HEK293T (cell line): Measurements from ENCODE around the gene QPCT.

ENCODE experiments used
- CTCF ChIA-PET: fragments of 350-600 bp; formaldehyde crosslinking; extraction: SDS; loops from one replicate; lab custom pipeline; 2021; ENCODE audit warnings: antibody characterized with exemption, inconsistent platforms; lab: Yijun Ruan, JAX
- POLR2A ChIA-PET: fragments of 350-600 bp; formaldehyde crosslinking; extraction: SDS; loops from one replicate; lab custom pipeline; 2020; ENCODE audit warnings: antibody characterized with exemption, inconsistent platforms; lab: Yijun Ruan, JAX
- DNase-seq: peaks from one replicate; pipeline ENCODE4 v3.0.0; 2012; ENCODE audit warnings: mixed read lengths; ENCODE audit errors: extremely low spot score
- ARNT ChIP-seq: fragments of 450-650 bp; IDR thresholded peaks from 2 replicates; pipeline ENCODE4 v1.6.1; 2017; ENCODE audit warnings: mild to moderate bottlenecking
- BHLHE40 ChIP-seq: fragments of 450-650 bp; IDR thresholded peaks from 2 replicates; pipeline ENCODE4 v1.6.1; 2016; ENCODE audit warnings: mild to moderate bottlenecking, moderate library complexity, borderline replicate concordance
- CTBP1 ChIP-seq: fragments of 450-650 bp; IDR thresholded peaks from 2 replicates; pipeline ENCODE4 v1.6.1; 2016; ENCODE audit warnings: borderline replicate concordance
- ELF4 ChIP-seq: fragments of 450-650 bp; IDR thresholded peaks from 2 replicates; pipeline ENCODE4 v1.6.1; 2017; ENCODE audit warnings: antibody characterized with exemption
- FOXA1 ChIP-seq: fragments of 450-650 bp; IDR thresholded peaks from 2 replicates; pipeline ENCODE4 v1.6.1; 2016; ENCODE audit warnings: mild to moderate bottlenecking
- FOXK2 ChIP-seq: fragments of 450-650 bp; IDR thresholded peaks from 2 replicates; pipeline ENCODE4 v1.6.1; 2016; ENCODE audit warnings: mild to moderate bottlenecking
- FOXM1 ChIP-seq: fragments of 450-650 bp; IDR thresholded peaks from 2 replicates; pipeline ENCODE4 v1.6.1; 2017; ENCODE audit warnings: mild to moderate bottlenecking, borderline replicate concordance
- HDGF ChIP-seq: fragments of 450-650 bp; IDR thresholded peaks from 2 replicates; pipeline ENCODE4 v1.6.1; 2017; ENCODE audit warnings: antibody characterized with exemption, borderline replicate concordance
- L3MBTL2 ChIP-seq: fragments of 450-650 bp; conservative IDR thresholded peaks from 2 replicates; pipeline ENCODE4 v1.6.1; 2016; ENCODE audit warnings: mild to moderate bottlenecking
- LEF1 ChIP-seq: fragments of 450-650 bp; IDR thresholded peaks from 2 replicates; pipeline ENCODE4 v1.6.1; 2017; ENCODE audit warnings: mild to moderate bottlenecking, borderline replicate concordance
- NFRKB ChIP-seq: fragments of 450-650 bp; IDR thresholded peaks from 2 replicates; pipeline ENCODE4 v1.6.1; 2016; ENCODE audit warnings: mild to moderate bottlenecking, moderate library complexity
- PKNOX1 ChIP-seq: fragments of 450-650 bp; IDR thresholded peaks from 2 replicates; pipeline ENCODE4 v1.6.1; 2016
- SP1 ChIP-seq: fragments of 450-650 bp; IDR thresholded peaks from 2 replicates; pipeline ENCODE4 v1.6.1; 2017
- SUZ12 ChIP-seq: fragments of 450-650 bp; IDR thresholded peaks from 2 replicates; pipeline ENCODE4 v1.6.1; 2016; ENCODE audit warnings: mild to moderate bottlenecking
- TARDBP ChIP-seq: fragments of 450-650 bp; IDR thresholded peaks from 2 replicates; pipeline ENCODE4 v1.6.1; 2016
- ZNF384 ChIP-seq: fragments of 450-650 bp; IDR thresholded peaks from 2 replicates; pipeline ENCODE4 v1.6.1; 2016

QPCT gene

DNA sequence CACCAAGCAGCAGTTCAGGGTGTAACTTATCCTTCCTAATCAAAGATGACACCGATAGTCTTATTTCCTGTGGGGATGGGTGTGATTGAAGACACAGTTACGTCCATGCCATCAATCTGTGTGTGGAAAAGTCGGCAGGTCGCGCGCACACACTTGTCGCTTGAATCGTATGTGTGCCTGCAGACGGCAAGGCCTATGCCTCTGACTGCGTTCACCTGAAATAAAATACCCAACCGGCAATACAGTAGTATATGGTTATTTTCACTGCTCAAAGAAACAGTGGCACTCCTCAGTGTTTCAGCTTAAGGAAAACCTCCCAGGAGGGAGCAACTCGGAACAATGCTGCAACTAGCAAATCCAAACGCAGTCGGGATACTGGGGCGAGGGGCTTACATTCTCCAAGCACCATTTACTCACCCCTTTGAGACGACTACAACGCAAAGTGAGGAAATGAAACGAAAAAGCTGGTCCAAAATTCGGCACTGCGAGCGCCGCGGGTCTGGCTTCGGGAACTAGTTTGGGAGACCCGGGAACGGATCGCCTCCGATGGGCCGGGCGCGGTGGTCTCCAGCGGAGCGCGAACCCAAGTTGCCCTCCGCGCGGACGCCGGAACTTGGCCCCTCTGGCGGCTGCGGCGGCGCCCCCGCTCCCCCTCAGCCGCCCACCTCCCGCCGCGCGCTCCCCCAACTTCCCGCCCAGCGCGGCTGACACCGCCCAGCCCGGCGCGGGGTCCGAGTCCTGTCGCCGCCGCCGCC is 20.5 kb upstream of the QPCT start:
- TF ChIP-seq SP1 (no peak), CTBP1 (no peak), ZNF384 (no peak), L3MBTL2 (no peak), PKNOX1 (0 out of 2 replicates have a peak, but pooled peaks have one; percentile 25), NFRKB (no peak), SUZ12 (no peak), FOXA1 (no peak)
- ChIA-PET CTCF (interaction anchor here (1.1 kb wide), 2 partner anchors 40 to 72 kb away, joined by 3 to 4 read pairs; no protein-coding TSS in a partner anchor), POLR2A (interaction anchor here (1.0 to 2.0 kb wide), 4 partner anchors 9 to 53 kb away, joined by 3 to 5 read pairs (median 4); no protein-coding TSS in a partner anchor)
- no peak for DNase-seq

DNA sequence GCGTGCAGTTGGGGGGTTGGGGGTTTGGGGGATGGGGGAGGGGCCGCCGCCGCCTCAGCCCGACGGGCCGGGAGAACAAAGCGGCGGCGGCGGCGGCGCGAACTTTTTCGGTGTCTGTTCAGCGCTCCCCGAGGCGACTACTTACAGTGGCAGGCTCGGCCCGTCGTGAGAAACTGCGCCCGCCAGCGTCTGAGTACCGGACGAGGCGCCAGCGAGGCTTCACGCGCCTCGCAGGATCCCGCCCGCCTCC is 20.0 kb upstream of the QPCT start:
- ChIA-PET CTCF (interaction anchor here (1.1 kb wide), 1 partner anchor 72 kb away, joined by 3 read pairs; no protein-coding TSS in a partner anchor), POLR2A (interaction anchor here (1.0 to 2.0 kb wide), 4 partner anchors 9 to 52 kb away, joined by 3 to 5 read pairs (median 4); no protein-coding TSS in a partner anchor)
- TF ChIP-seq L3MBTL2 (peak; percentile 57; the same call in 1 of the 2 replicates), ARNT (no peak), ELF4 (no peak), NFRKB (no peak), FOXM1 (no peak)
- DNase-seq = no peak

- POLR2A ChIA-PET = interaction anchor here (0.8 to 2.0 kb wide), 7 partner anchors 10 to 94 kb away, joined by 3 to 5 read pairs (median 3); partner anchors contain the start of genes CEBPZ and NDUFAF7
- peak; percentile 75 for DNase-seq
- CTCF ChIA-PET = interaction anchor here (1.2 kb wide), 1 partner anchor 18 kb away, joined by 5 read pairs; no protein-coding TSS in a partner anchor
- TF ChIP-seq CTBP1 = no peak
- peak; percentile 81 for TF ChIP-seq L3MBTL2
Observed at GRCh38 chr2:37324786-37325624, 19.4 kb upstream of the QPCT start, which contains the start of gene PRKD3. TSS of gene PRKD3 (minus strand) at chr2:37324833. CDS start at chr2:37316524, 8,309 bp downstream.

- no peak for TF ChIP-seq SP1
- no peak for TF ChIP-seq PKNOX1
- no peak for TF ChIP-seq NFRKB
- TF ChIP-seq LEF1 = no peak
- no peak for TF ChIP-seq TARDBP
- no peak for TF ChIP-seq HDGF
- TF ChIP-seq BHLHE40 = no peak
- no peak for TF ChIP-seq SUZ12
- TF ChIP-seq FOXK2 = no peak
- no peak for TF ChIP-seq FOXA1
- DNase-seq = no peak
- POLR2A ChIA-PET = interaction anchor here (0.8 to 2.0 kb wide), 5 partner anchors 11 to 95 kb away, joined by 3 to 5 read pairs (median 4); partner anchors contain the start of genes CEBPZ and NDUFAF7
- CTCF ChIA-PET = interaction anchor here (1.2 kb wide), 1 partner anchor 18 kb away, joined by 5 read pairs; no protein-coding TSS in a partner anchor
Observed at GRCh38 chr2:37325625-37326071, 18.8 kb upstream of the QPCT start.

DNA sequence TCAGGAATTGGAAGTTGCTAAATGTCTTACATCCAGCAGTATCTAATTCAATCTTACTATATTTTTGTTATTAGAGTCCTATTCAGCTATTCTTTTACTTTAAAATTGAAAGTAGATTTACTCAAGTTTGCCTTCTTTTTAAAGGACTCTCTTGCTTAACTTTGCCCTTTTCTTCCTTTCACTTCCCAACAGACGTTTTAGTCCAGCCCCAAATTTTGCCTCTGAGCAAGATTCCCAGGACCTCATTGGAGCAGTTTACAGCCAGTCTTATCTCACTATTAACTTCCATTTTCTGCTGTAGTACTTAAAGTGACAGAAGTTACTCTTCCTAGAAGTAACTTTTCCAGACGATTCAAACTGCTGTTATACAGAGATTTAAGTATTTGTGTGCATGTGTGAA is 18.1 kb upstream of the QPCT start:
- ChIA-PET POLR2A (interaction anchor here (1.5 to 2.0 kb wide), 2 partner anchors 50 to 95 kb away, joined by 4 to 5 read pairs; partner anchors contain the start of genes CEBPZ and NDUFAF7), CTCF (interaction anchor here (1.2 kb wide), 1 partner anchor 17 kb away, joined by 5 read pairs; no protein-coding TSS in a partner anchor)
- DNase-seq = peak; percentile 56
- TF ChIP-seq PKNOX1 = peak; percentile 96
- TF ChIP-seq FOXM1 = no peak

GRCh38 chr2:37326866-37327634 is 17.4 kb upstream of the QPCT start:
- TF ChIP-seq LEF1 = no peak
- TF ChIP-seq NFRKB = no peak
- no peak for TF ChIP-seq ZNF384
- no peak for TF ChIP-seq TARDBP
- ChIA-PET CTCF (interaction anchor here (0.6 kb wide), 1 partner anchor 467 kb away, joined by 8 read pairs; no protein-coding TSS in a partner anchor), POLR2A (no interaction called here)
- no peak for DNase-seq
